NCI-H2029 (cell line): ENCODE measurements around the gene NHEJ1.

Source experiments
- DNase-seq: peaks from one replicate; lab custom pipeline; 2025; lab: John Stamatoyannopoulos, UW

Gene NHEJ1

GRCh38 chr2:219087361-219087760 lies 73.3 kb downstream of the NHEJ1 start:
- DNase-seq: no peak

GRCh38 chr2:219086196-219086595 lies 74.4 kb downstream of the NHEJ1 start:
- DNase-seq: no peak

- no peak for DNase-seq
These were observed 75.8 kb downstream of the NHEJ1 start for GRCh38 chr2:219084791-219085190.

GRCh38 chr2:219082332-219082958 lies 78.2 kb downstream of the NHEJ1 start:
- no peak for DNase-seq

GRCh38 chr2:219081701-219082331 lies 78.8 kb downstream of the NHEJ1 start:
- DNase-seq: no peak

- DNase-seq: no peak
These were observed 79.5 kb downstream of the NHEJ1 start for GRCh38 chr2:219081096-219081495.

- no peak for DNase-seq
These were observed 81.2 kb downstream of the NHEJ1 start for GRCh38 chr2:219079417-219079816.

- DNase-seq: no peak
These were observed 81.7 kb downstream of the NHEJ1 start for GRCh38 chr2:219078951-219079350.

GRCh38 chr2:219078126-219078525 lies 82.5 kb downstream of the NHEJ1 start:
- no peak for DNase-seq

- DNase-seq: no peak
These were observed 84.4 kb downstream of the NHEJ1 start for GRCh38 chr2:219076253-219076652.

- peak; percentile 39 for DNase-seq
These were observed 87.0 kb downstream of the NHEJ1 start for GRCh38 chr2:219073413-219074129.

- no peak for DNase-seq
These were observed 87.8 kb downstream of the NHEJ1 start for GRCh38 chr2:219072741-219073250.

GRCh38 chr2:219071131-219071816 lies 89.3 kb downstream of the NHEJ1 start:
- no peak for DNase-seq

- DNase-seq: no peak
These were observed 95.1 kb downstream of the NHEJ1 start for GRCh38 chr2:219065484-219065883.

GRCh38 chr2:219062081-219062480 lies 98.5 kb downstream of the NHEJ1 start:
- no peak for DNase-seq

GRCh38 chr2:219060821-219061791 lies 99.5 kb downstream of the NHEJ1 start, which contains the start of gene IHH:
IHH (minus strand) TSS chr2:219060921; CDS start chr2:219060467, 454 bp downstream.
- no peak for DNase-seq

GRCh38 chr2:219059725-219060682 lies 100.6 kb downstream of the NHEJ1 start:
- no peak for DNase-seq

GRCh38 chr2:219059375-219059724 lies 101.3 kb downstream of the NHEJ1 start:
- no peak for DNase-seq

GRCh38 chr2:219058541-219059374 lies 101.9 kb downstream of the NHEJ1 start:
- no peak for DNase-seq
